ENCODE measurements around the gene EPHB1.

EPHB1 gene

GRCh38 chr3:134808835-134809234 is 13.8 kb downstream of the EPHB1 start:
- DNase-seq (ENCODE audit: low read depth in 2 of 2): no peak

- no peak for DNase-seq (ENCODE audit: low read depth in 2 of 2)
Measured at GRCh38 chr3:134809427-134810051, 14.5 kb downstream of the EPHB1 start.

GRCh38 chr3:134810052-134810435 is 15.0 kb downstream of the EPHB1 start:
- no peak for DNase-seq (ENCODE audit: low read depth in 2 of 2)

GRCh38 chr3:134810850-134811249 is 15.8 kb downstream of the EPHB1 start:
- no peak for DNase-seq (ENCODE audit: low read depth in 2 of 2)

GRCh38 chr3:134813618-134814017 is 18.6 kb downstream of the EPHB1 start:
- no peak for DNase-seq (ENCODE audit: low read depth in 2 of 2)

GRCh38 chr3:134815519-134815918 is 20.5 kb downstream of the EPHB1 start:
- no peak for DNase-seq (ENCODE audit: low read depth in 2 of 2)

- no peak for DNase-seq (ENCODE audit: low read depth in 2 of 2)
Measured at GRCh38 chr3:134816623-134817022, 21.6 kb downstream of the EPHB1 start.

- no peak for DNase-seq (ENCODE audit: low read depth in 2 of 2)
Measured at GRCh38 chr3:134817297-134817696, 22.2 kb downstream of the EPHB1 start.

GRCh38 chr3:134820994-134821393 is 25.9 kb downstream of the EPHB1 start:
- DNase-seq (ENCODE audit: low read depth in 2 of 2): no peak

GRCh38 chr3:134822090-134822489 is 27.0 kb downstream of the EPHB1 start:
- no peak for DNase-seq (ENCODE audit: low read depth in 2 of 2)

GRCh38 chr3:134823679-134824078 is 28.6 kb downstream of the EPHB1 start:
- no peak for DNase-seq (ENCODE audit: low read depth in 2 of 2)

- DNase-seq (ENCODE audit: low read depth in 2 of 2): no peak
Measured at GRCh38 chr3:134824791-134825190, 29.7 kb downstream of the EPHB1 start.

GRCh38 chr3:134827213-134827612 is 32.2 kb downstream of the EPHB1 start:
- DNase-seq (ENCODE audit: low read depth in 2 of 2): no peak

GRCh38 chr3:134829721-134830120 is 34.7 kb downstream of the EPHB1 start:
- DNase-seq (ENCODE audit: low read depth in 2 of 2): no peak

GRCh38 chr3:134832585-134832984 is 37.5 kb downstream of the EPHB1 start:
- no peak for DNase-seq (ENCODE audit: low read depth in 2 of 2)

GRCh38 chr3:134833453-134834163 is 38.5 kb downstream of the EPHB1 start:
- no peak for DNase-seq (ENCODE audit: low read depth in 2 of 2)

GRCh38 chr3:134836921-134837320 is 41.9 kb downstream of the EPHB1 start:
- DNase-seq (ENCODE audit: low read depth in 2 of 2): no peak

GRCh38 chr3:134838599-134838998 is 43.5 kb downstream of the EPHB1 start:
- no peak for DNase-seq (ENCODE audit: low read depth in 2 of 2)

GRCh38 chr3:134839422-134839821 is 44.4 kb downstream of the EPHB1 start:
- DNase-seq (ENCODE audit: low read depth in 2 of 2): no peak

GRCh38 chr3:134839990-134840389 is 44.9 kb downstream of the EPHB1 start:
- no peak for DNase-seq (ENCODE audit: low read depth in 2 of 2)

- no peak for DNase-seq (ENCODE audit: low read depth in 2 of 2)
Measured at GRCh38 chr3:134840459-134840858, 45.4 kb downstream of the EPHB1 start.

- DNase-seq (ENCODE audit: low read depth in 2 of 2): no peak
Measured at GRCh38 chr3:134846084-134846483, 51.0 kb downstream of the EPHB1 start.

GRCh38 chr3:134846911-134847317 is 51.9 kb downstream of the EPHB1 start:
- DNase-seq (ENCODE audit: low read depth in 2 of 2): no peak

GRCh38 chr3:134847349-134847748 is 52.3 kb downstream of the EPHB1 start:
- DNase-seq (ENCODE audit: low read depth in 2 of 2): no peak

All from stimulated activated CD4-positive, alpha-beta T cell treated with anti-CD3 and anti-CD28 coated beads, Interleukin-1b, Interleukin-23, amount 100 ng/mL, for 4 hours (primary cell).